Panc1 (cell line): ENCODE measurements around the gene ITM2C.

Source experiments
- CTCF ChIP-seq: fragments of 450-650 bp; IDR thresholded peaks from 2 replicates; pipeline ENCODE4 v1.5.1; 2017; ENCODE audit warnings: mild to moderate bottlenecking
- POLR2AphosphoS5 ChIP-seq: IDR thresholded peaks from 2 replicates; pipeline ENCODE4 v1.6.1; 2012; ENCODE audit warnings: mild to moderate bottlenecking, low read depth, low read length, moderate library complexity
- REST ChIP-seq, 2 experiments: IDR thresholded peaks; 2 replicates each; pipeline ENCODE4 v1.6.1; 2011 to 2012; ENCODE audit warnings: low read depth in 2 of 2, control low read depth in 1 of 2, low read length in 1 of 2, mild to moderate bottlenecking in 1 of 2, moderate library complexity in 1 of 2; ENCODE audit not compliant: insufficient read depth in 1 of 2
- SIN3A ChIP-seq: IDR thresholded peaks from 2 replicates; pipeline ENCODE4 v1.6.1; 2012; ENCODE audit warnings: low read depth, mild to moderate bottlenecking, low read length, moderate library complexity, borderline replicate concordance; ENCODE audit not compliant: insufficient read depth
- TCF7L2 ChIP-seq: IDR thresholded peaks from 2 replicates; pipeline ENCODE4 v1.6.1; 2011; ENCODE audit warnings: mild to moderate bottlenecking, low read depth, low read length, inconsistent platforms

- TF ChIP-seq CTCF = no peak
- TF ChIP-seq POLR2AphosphoS5 = no peak
- no peak for TF ChIP-seq REST (IDR thresholded peaks at IDR 0.05; ENCODE audit: insufficient read depth in 1 of 2, low read depth in 2 of 2, low read length in 1 of 2)
- no peak for TF ChIP-seq SIN3A
- TF ChIP-seq TCF7L2 = no peak
These were observed 41.3 kb upstream of the ITM2C start for GRCh38 chr2:230823264-230823964.
